GM23248 (cell line): Measurements from ENCODE around the gene BTBD2.

ENCODE experiments used
- EZH2 ChIP-seq: fragments of 200-600 bp; sonication (generic); IDR thresholded peaks from 2 replicates; pipeline ENCODE4 v1.6.1; 2018; ENCODE audit warnings: antibody characterized with exemption, mild to moderate bottlenecking; ENCODE audit not compliant: insufficient read depth, poor library complexity, severe bottlenecking
- EZH2phosphoT487 ChIP-seq: fragments of 200-600 bp; sonication (generic); IDR thresholded peaks from 2 replicates; pipeline ENCODE4 v1.6.1; 2018; ENCODE audit warnings: antibody characterized with exemption, moderate library complexity, mild to moderate bottlenecking, low read depth; ENCODE audit not compliant: insufficient read depth

GRCh38 chr19:1987197-1988187, 28.0 kb downstream of the BTBD2 start:
- no peak for TF ChIP-seq EZH2
- TF ChIP-seq EZH2phosphoT487: no peak
